ENCODE data around the gene ZFYVE1. TPM values are rescaled to one million over a fixed set of nuclear protein-coding genes. Genes with fewer than 3 reads are reported as not detected.
"Not testable (repeated sequence)": the region's sequence is repeated elsewhere in the genome, so short reads cannot be mapped to it uniquely, and the experiment has no call there.

ZFYVE1 gene
- total RNA-seq = 10 to 100 TPM; 12.5 to 12.9 TPM

GRCh38 chr14:73026845-73027542, at the start of gene ZFYVE1:
ZFYVE1 (minus strand) TSS chr14:73027106; CDS start chr14:73024508, 2,598 bp downstream.
- peak; percentile 95 for DNase-seq
- Mint-ChIP-seq H3K36me3 (ENCODE audit: low read depth) (peaks cover 22% of the 10 kb centered on the region), H3K27me3 (no peaks in the 10 kb centered on the region), H3K4me1 (peaks cover 43% of the 10 kb centered on the region), H3K4me3 (peak within 1 kb of the TSS; percentile 94), H3K9me3 (no peaks in the 10 kb centered on the region), H3K27ac (peak within 1 kb of the TSS; percentile 92)
- POLR2A ChIA-PET = interaction anchor here (0.5 to 0.9 kb wide), 2 partner anchors 13 to 99 kb away, joined by 3 to 4 read pairs; no protein-coding TSS in a partner anchor
- CTCF ChIA-PET = interaction anchor here (0.5 to 1.0 kb wide), 2 partner anchors 15 to 426 kb away, joined by 3 to 4 read pairs; no protein-coding TSS in a partner anchor

DNA sequence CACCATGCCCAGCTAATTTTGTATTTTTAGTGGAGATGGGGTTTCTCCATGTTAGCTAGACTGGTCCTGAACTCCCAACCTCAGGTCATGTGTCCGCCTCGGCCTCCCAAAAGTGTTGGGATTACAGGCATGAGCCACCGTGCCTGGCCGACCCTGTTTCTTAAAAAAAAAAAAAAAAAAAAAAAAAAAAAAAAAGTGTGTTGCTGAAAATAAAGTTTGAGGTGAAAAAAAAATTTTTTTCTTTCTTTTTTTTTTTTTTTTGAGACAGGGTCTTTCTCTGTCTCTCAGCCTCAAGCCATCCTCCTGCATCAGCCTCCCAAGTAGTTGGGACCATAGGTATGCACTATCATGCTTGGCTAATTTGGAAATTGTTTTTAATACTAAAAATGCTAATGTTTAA, 42.7 kb upstream of the ZFYVE1 start:
- ChIA-PET POLR2A (no interaction called here), CTCF (no interaction called here)
- no peak for DNase-seq
- Mint-ChIP-seq H3K4me3 (no peak overlapping the region), H3K27ac (no peak overlapping the region), H3K36me3 (ENCODE audit: low read depth) (peaks cover 35% of the 10 kb centered on the region), H3K9me3 (no peaks in the 10 kb centered on the region), H3K4me1 (peaks cover 16% of the 10 kb centered on the region), H3K27me3 (no peaks in the 10 kb centered on the region)

DNA sequence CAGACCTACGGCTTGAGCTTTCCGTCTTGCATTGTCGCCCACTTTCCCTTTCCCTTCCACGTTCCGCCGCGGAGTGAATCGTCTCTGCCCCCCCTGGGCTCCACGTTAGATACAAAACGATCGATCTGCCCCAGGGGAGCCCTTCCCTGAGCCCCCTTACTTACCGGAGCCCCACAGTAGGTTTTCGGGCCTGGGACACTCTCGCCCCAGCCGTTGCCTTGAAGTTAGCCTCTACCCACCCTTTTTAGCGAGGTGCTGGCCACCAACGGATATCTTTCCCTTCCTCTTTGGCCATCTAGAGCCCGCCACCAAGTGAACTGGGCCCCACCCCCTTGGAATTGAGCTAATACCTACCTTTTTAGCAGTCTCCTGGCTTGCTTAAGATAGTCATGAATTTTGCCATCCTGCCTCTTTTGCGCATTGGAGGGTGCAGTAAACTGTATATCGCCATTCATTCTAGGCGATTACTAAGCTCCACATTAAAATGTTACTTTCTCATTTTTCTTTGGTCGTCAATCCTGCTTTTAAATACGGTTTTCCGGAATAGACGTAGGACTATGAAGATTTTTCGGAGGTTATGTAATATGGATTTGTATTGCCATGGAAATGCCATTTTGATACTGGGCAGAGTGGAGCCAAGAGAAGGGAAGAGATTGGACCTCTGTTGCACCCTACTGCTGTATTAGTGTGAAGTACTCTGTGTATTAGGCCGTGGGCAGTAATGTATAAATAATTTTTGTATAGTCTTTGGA, 32.2 kb upstream of the ZFYVE1 start:
- peaks cover 48% of the 10 kb centered on the region for H3K4me1 Mint-ChIP-seq
- H3K27ac Mint-ChIP-seq = no peak overlapping the region
- H3K36me3 Mint-ChIP-seq (ENCODE audit: low read depth) = peaks cover 28% of the 10 kb centered on the region
- no peaks in the 10 kb centered on the region for H3K27me3 Mint-ChIP-seq
- peak; percentile 63 for DNase-seq
- CTCF ChIA-PET = interaction anchor here (1.1 to 1.4 kb wide), 6 partner anchors 16 to 828 kb away, joined by 3 to 6 read pairs (median 4); partner anchors contain the start of genes PSEN1 and ZNF410
- no peaks in the 10 kb centered on the region for H3K9me3 Mint-ChIP-seq
- H3K4me3 Mint-ChIP-seq = no peak overlapping the region
- POLR2A ChIA-PET = interaction anchor here (0.6 to 1.1 kb wide), 3 partner anchors 9 to 642 kb away, joined by 3 to 4 read pairs (median 4); no protein-coding TSS in a partner anchor

DNA sequence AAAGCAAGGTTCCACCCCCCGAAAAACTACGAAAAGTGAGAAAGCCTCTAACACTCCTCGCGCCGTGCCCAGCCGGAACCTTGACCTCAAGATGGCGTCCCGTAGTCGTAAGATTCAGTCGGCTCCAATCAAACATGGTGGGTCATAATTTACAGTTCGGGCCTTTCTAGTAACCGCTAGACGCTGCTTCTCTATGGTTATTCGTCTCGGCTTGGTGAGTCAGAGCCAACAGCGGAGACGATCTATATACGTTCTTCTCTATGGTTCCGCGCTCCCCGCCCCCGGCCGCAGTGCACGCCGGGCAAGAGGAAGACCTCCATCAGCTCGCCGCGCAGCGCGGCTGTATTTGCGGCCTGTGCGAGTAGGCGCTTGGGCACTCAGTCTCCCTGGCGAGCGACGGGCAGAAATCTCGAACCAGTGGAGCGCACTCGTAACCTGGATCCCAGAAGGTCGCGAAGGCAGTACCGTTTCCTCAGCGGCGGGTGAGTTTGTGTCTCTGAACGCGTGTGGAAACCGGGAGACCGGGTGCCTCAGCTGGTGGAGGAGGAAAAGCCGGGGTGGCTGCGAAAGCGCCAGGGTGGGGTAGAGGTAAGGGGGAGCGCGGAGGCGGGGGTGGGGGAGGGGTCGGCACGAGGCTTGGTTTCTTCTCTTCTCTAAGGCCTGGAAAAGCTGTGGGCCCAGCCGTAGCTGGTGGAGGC, 31.5 kb upstream of the ZFYVE1 start, which contains the start of gene RBM25:
TSS of gene RBM25 (plus strand) at position 311 of the 698 bp plus-strand sequence. CDS start 13,108 bp downstream, outside the sequence.
- Mint-ChIP-seq H3K27me3 (no peaks in the 10 kb centered on the region), H3K36me3 (ENCODE audit: low read depth) (peaks cover 23% of the 10 kb centered on the region), H3K4me1 (peaks cover 42% of the 10 kb centered on the region), H3K4me3 (no peak within 1 kb of the TSS), H3K27ac (no peak within 1 kb of the TSS), H3K9me3 (no peaks in the 10 kb centered on the region)
- ChIA-PET POLR2A (interaction anchor here (0.5 to 1.0 kb wide), 6 partner anchors 9 to 997 kb away, joined by 3 to 9 read pairs (median 4); no protein-coding TSS in a partner anchor), CTCF (interaction anchor here (0.6 to 1.4 kb wide), 7 partner anchors 9 to 828 kb away, joined by 3 to 6 read pairs (median 4); partner anchors contain the start of genes PSEN1 and ZNF410)
- peak; percentile 96 for DNase-seq

DNA sequence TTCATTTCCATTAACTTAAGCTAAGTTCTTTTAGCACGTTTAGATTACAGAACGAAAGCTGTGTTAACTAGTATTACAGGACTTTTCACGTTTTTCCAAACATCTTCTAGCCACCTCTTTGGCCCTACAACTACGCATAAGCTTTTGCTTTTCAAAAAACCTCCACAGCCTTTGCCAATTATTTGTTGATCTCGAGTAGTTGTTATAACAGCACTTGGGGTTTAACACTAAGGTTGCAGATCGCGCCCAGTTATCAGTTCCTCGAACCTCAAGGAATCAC, 31.0 kb upstream of the ZFYVE1 start:
- no peak overlapping the region for H3K27ac Mint-ChIP-seq
- H3K9me3 Mint-ChIP-seq = no peaks in the 10 kb centered on the region
- no peaks in the 10 kb centered on the region for H3K27me3 Mint-ChIP-seq
- H3K4me3 Mint-ChIP-seq = no peak overlapping the region
- peaks cover 22% of the 10 kb centered on the region for H3K36me3 Mint-ChIP-seq (ENCODE audit: low read depth)
- DNase-seq = no peak
- POLR2A ChIA-PET = interaction anchor here (0.5 to 1.0 kb wide), 4 partner anchors 8 to 997 kb away, joined by 3 to 9 read pairs (median 3); no protein-coding TSS in a partner anchor
- H3K4me1 Mint-ChIP-seq = peaks cover 40% of the 10 kb centered on the region
- CTCF ChIA-PET = interaction anchor here (0.6 to 1.4 kb wide), 5 partner anchors 8 to 28 kb away, joined by 3 to 6 read pairs (median 4); no protein-coding TSS in a partner anchor

DNA sequence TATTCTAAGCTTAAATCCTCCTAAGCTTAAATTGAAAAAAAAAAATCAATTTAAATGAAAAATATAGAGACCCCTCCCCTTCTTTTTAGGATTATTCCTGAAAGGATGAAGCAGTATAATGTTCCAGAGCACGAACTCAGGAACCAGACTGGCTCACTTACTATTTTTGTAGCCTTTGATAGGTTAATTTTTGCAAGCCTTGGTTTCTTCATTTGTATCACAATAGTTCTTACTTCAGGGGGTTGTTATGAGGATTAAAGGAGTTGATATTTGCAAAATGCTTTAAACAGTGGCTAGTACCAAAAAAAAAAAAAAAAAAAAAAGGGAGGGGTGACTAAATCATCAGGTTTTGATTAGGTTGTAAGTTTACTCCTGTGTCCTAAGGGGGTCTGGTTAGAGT, 28.3 kb upstream of the ZFYVE1 start:
- no peak overlapping the region for H3K27ac Mint-ChIP-seq
- H3K36me3 Mint-ChIP-seq (ENCODE audit: low read depth) = peaks cover 7% of the 10 kb centered on the region
- no peak overlapping the region for H3K4me3 Mint-ChIP-seq
- no peaks in the 10 kb centered on the region for H3K9me3 Mint-ChIP-seq
- POLR2A ChIA-PET = interaction anchor here (0.6 kb wide), 1 partner anchor 201 kb away, joined by 3 read pairs; no protein-coding TSS in a partner anchor
- DNase-seq = no peak
- H3K4me1 Mint-ChIP-seq = peaks cover 17% of the 10 kb centered on the region
- no peaks in the 10 kb centered on the region for H3K27me3 Mint-ChIP-seq
- CTCF ChIA-PET = interaction anchor here (0.5 kb wide), 1 partner anchor 131 kb away, joined by 6 read pairs; no protein-coding TSS in a partner anchor

DNA sequence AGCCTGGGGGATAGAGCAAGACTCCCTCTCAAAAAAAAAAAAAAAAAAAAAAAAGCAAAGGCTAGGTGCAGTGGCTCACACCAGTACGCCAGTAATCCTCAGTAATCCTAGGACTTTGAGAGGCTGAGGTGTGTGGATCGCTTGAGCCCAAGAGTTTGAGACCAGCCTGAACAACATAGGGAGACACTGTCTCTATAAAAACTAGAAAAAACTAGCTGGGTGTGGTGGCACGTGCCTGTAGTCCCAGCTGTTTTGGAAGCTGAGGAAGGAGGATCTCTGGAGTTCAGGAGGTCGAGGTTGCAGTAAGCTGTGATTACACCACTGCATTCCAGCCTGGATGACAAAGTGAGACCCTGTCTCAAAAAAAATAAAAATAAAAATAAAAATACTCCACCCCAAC, 22.5 kb upstream of the ZFYVE1 start:
- CTCF ChIA-PET = interaction anchor here (0.5 to 1.3 kb wide), 3 partner anchors 9 to 49 kb away, joined by 3 to 4 read pairs (median 3); partner anchors contain the start of gene RBM25

DNA sequence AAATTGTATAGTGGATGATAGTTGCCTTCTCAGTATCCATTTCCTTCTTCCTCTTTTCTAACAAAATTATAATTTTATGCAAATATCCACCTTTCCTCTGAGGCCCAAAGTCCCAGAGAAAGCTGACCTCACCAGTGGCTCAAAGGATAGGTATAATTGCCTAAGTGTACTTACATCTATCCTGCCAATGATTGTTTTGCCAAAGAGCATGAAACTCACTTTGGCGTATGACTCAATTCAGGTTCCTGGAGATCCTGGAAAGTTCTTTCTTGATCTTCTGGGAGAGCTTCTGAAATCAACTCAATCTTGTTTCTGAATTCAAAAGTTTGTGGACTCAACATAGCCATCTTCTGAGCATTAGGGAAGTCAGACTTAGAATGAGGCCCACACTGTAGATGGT, 20.9 kb upstream of the ZFYVE1 start:
- H3K27ac Mint-ChIP-seq = no peak overlapping the region
- H3K36me3 Mint-ChIP-seq (ENCODE audit: low read depth) = no peaks in the 10 kb centered on the region
- no peaks in the 10 kb centered on the region for H3K4me1 Mint-ChIP-seq
- ChIA-PET POLR2A (no interaction called here), CTCF (no interaction called here)
- no peaks in the 10 kb centered on the region for H3K27me3 Mint-ChIP-seq
- DNase-seq = no peak
- no peaks in the 10 kb centered on the region for H3K9me3 Mint-ChIP-seq
- H3K4me3 Mint-ChIP-seq = no peak overlapping the region

More for the DNA sequence above, 22.5 kb upstream of the ZFYVE1 start:
- Mint-ChIP-seq H3K9me3 (no peaks in the 10 kb centered on the region), H3K4me3 (no peak overlapping the region), H3K36me3 (ENCODE audit: low read depth) (no peaks in the 10 kb centered on the region), H3K4me1 (no peaks in the 10 kb centered on the region), H3K27ac (no peak overlapping the region), H3K27me3 (no peaks in the 10 kb centered on the region)
- DNase-seq = no peak
- POLR2A ChIA-PET = interaction anchor here (0.6 to 1.0 kb wide), 3 partner anchors 8 to 1444 kb away, joined by 3 read pairs; partner anchors contain the start of genes ISCA2, NPC2 and RBM25

DNA sequence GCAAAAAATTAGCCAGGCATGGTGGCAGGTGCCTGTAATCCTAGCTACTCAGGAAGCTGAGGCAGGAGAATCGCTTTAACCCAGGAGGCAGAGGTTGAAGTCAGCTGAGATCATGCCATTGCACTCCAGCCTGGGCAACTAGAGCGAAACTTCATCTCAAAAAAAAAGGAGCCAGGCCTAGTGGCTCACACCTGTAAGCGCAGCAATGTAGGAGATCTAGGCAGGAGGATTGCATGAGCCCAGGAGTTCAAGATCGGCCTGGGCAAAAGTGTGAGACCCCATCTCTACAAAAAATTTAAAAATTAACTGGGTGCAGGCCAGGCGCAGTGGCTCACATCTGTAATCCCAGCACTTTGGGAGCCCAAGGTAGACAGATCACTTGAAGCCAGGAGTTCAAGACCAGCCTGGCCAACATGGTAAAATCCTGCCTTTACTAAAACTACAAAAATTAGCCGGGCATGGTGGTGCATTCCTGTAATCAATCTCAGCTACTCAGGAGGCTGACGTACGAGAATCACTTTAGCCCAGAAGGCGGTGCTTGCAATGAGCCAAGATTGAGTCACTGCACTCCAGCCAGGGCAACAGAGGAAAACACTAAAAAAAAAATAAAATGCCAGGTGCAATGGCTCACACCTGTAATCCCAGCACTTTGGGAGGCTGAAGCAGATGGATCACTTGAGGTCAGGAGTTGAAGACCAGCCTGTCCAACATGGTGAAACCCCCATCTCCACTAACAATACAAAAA, 10.0 kb upstream of the ZFYVE1 start:
- DNase-seq; H3K4me1 Mint-ChIP-seq; H3K9me3 Mint-ChIP-seq; POLR2A ChIA-PET; H3K4me3 Mint-ChIP-seq; H3K27ac Mint-ChIP-seq; H3K36me3 Mint-ChIP-seq (ENCODE audit: low read depth); H3K27me3 Mint-ChIP-seq: not testable (repeated sequence)
- CTCF ChIA-PET = interaction anchor here (0.8 kb wide), 1 partner anchor 37 kb away, joined by 3 read pairs; no protein-coding TSS in a partner anchor

DNA sequence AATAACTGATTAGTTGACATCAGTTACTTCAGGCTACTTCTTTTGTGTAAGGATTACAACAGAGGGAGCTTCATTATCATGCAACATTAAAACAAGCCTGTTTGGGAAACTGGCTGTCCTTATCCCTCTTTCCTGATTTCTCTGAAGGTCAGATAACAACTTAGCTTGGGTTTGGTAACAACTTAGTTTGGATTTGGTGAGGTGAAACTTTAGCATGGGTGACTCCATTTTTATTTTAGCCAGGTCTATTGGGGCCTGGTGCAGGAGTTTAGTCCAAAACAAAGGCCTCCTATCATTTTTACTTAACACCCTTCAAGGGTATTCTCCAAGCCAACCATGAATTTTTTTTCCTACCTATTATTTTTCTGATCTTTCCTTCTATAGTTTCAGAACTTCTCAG, 1.1 kb upstream of the ZFYVE1 start:
- Mint-ChIP-seq H3K36me3 (ENCODE audit: low read depth) (peaks cover 14% of the 10 kb centered on the region), H3K4me3 (peak overlapping the region; percentile 94), H3K27ac (no peak overlapping the region), H3K27me3 (no peaks in the 10 kb centered on the region), H3K4me1 (peaks cover 35% of the 10 kb centered on the region), H3K9me3 (no peaks in the 10 kb centered on the region)
- CTCF ChIA-PET = interaction anchor here (1.4 kb wide), 1 partner anchor 11 kb away, joined by 5 read pairs; no protein-coding TSS in a partner anchor
- no peak for DNase-seq
- POLR2A ChIA-PET = no interaction called here

- ChIA-PET CTCF (interaction anchor here (1.0 to 1.4 kb wide), 2 partner anchors 11 to 16 kb away, joined by 4 to 5 read pairs; no protein-coding TSS in a partner anchor), POLR2A (interaction anchor here (0.9 kb wide), 1 partner anchor 13 kb away, joined by 4 read pairs; no protein-coding TSS in a partner anchor)
- Mint-ChIP-seq H3K27ac (peak overlapping the region; percentile 92), H3K4me3 (peak overlapping the region; percentile 94), H3K27me3 (no peaks in the 10 kb centered on the region), H3K36me3 (ENCODE audit: low read depth) (peaks cover 17% of the 10 kb centered on the region), H3K4me1 (peaks cover 38% of the 10 kb centered on the region), H3K9me3 (no peaks in the 10 kb centered on the region)
- no peak for DNase-seq
These were observed 640 bp upstream of the ZFYVE1 start for GRCh38 chr14:73027546-73027945.
